Neutrophil (primary cell): ENCODE measurements around the gene BANP.
"Not testable (repeated sequence)": the region's sequence is repeated elsewhere in the genome, so short reads cannot be mapped to it uniquely, and the experiment has no call there.

ENCODE experiments used
- H3K27ac ChIP-seq: fragments of 200-600 bp; sonication (generic); 2 replicates; pipeline ENCODE4 v1.5.1; 2016; ENCODE audit warnings: mild to moderate bottlenecking, moderate library complexity
- H3K27me3 ChIP-seq: fragments of 200-600 bp; sonication (generic); 2 replicates; pipeline ENCODE4 v1.6.0; 2016; ENCODE audit warnings: mild to moderate bottlenecking
- H3K36me3 ChIP-seq: fragments of 200-600 bp; sonication (generic); 2 replicates; pipeline ENCODE4 v1.5.1; 2017
- H3K4me1 ChIP-seq, 2 experiments: fragments of 200-600 bp in 1 of 2; sonication (generic) in 1 of 2; 1 replicate in 1 of 2; 2 replicates in 1 of 2; pipeline versions ENCODE4 v1.5.1 to v1.6.1; 2013 to 2016; ENCODE audit warnings: low read depth in 1 of 2, low read length in 1 of 2, mild to moderate bottlenecking in 1 of 2, moderate library complexity in 1 of 2; ENCODE audit not compliant: control insufficient read depth in 1 of 2, insufficient read depth in 1 of 2
- H3K4me3 ChIP-seq, 2 experiments: fragments of 200-600 bp in 1 of 2; sonication (generic) in 1 of 2; 1 replicate in 1 of 2; 2 replicates in 1 of 2; pipeline ENCODE4 v1.5.1; 2013 to 2016; ENCODE audit warnings: low read depth in 1 of 2, low read length in 1 of 2, mild to moderate bottlenecking in 1 of 2, moderate library complexity in 1 of 2
- H3K9me3 ChIP-seq: fragments of 200-600 bp; sonication (generic); 2 replicates; pipeline ENCODE4 v1.5.1; 2016
- CTCF ChIP-seq: fragments of 200-600 bp; sonication (generic); IDR thresholded peaks from 2 replicates; pipeline ENCODE4 v1.5.1; 2016; ENCODE audit warnings: antibody characterized with exemption

BANP gene

GRCh38 chr16:88098731-88099562 lies 147.7 kb downstream of the BANP start:
- not testable (repeated sequence) for H3K4me1 ChIP-seq, H3K4me3 ChIP-seq, H3K36me3 ChIP-seq, H3K9me3 ChIP-seq, H3K27ac ChIP-seq
- peaks cover 29% of the 10 kb centered on the region for H3K27me3 ChIP-seq

- H3K4me3 ChIP-seq, result no peak overlapping the region
- H3K4me1 ChIP-seq, result no peaks in the 10 kb centered on the region
- TF ChIP-seq CTCF, result no peak
- H3K27ac ChIP-seq, result no peak overlapping the region
- no peaks in the 10 kb centered on the region for H3K9me3 ChIP-seq
- H3K27me3 ChIP-seq, result peaks cover 29% of the 10 kb centered on the region
- H3K36me3 ChIP-seq, result no peaks in the 10 kb centered on the region
Observed at GRCh38 chr16:88099563-88099890, 148.3 kb downstream of the BANP start.

- not testable (repeated sequence) for H3K9me3 ChIP-seq, H3K4me3 ChIP-seq, H3K27ac ChIP-seq, H3K4me1 ChIP-seq, H3K36me3 ChIP-seq
- H3K27me3 ChIP-seq, result peaks cover 29% of the 10 kb centered on the region
Observed at GRCh38 chr16:88099956-88100355, 148.7 kb downstream of the BANP start.

GRCh38 chr16:88100801-88101622 lies 149.8 kb downstream of the BANP start:
- peaks cover 29% of the 10 kb centered on the region for H3K27me3 ChIP-seq
- H3K36me3 ChIP-seq, H3K9me3 ChIP-seq, H3K27ac ChIP-seq, H3K4me3 ChIP-seq, H3K4me1 ChIP-seq: not testable (repeated sequence)

GRCh38 chr16:88101623-88102105 lies 150.4 kb downstream of the BANP start:
- H3K27me3 ChIP-seq, result peaks cover 29% of the 10 kb centered on the region

GRCh38 chr16:88102597-88102996 lies 151.4 kb downstream of the BANP start:
- no peak for TF ChIP-seq CTCF
- peaks cover 29% of the 10 kb centered on the region for H3K27me3 ChIP-seq
- H3K9me3 ChIP-seq, result no peaks in the 10 kb centered on the region
- H3K4me3 ChIP-seq, result no peak overlapping the region
- no peak overlapping the region for H3K27ac ChIP-seq
- H3K36me3 ChIP-seq, result no peaks in the 10 kb centered on the region
- no peaks in the 10 kb centered on the region for H3K4me1 ChIP-seq

More at GRCh38 chr16:88101623-88102105, 150.4 kb downstream of the BANP start:
- not testable (repeated sequence) for H3K36me3 ChIP-seq, H3K27ac ChIP-seq, H3K4me1 ChIP-seq, H3K9me3 ChIP-seq, H3K4me3 ChIP-seq

GRCh38 chr16:88103011-88103410 lies 151.8 kb downstream of the BANP start:
- TF ChIP-seq CTCF, result no peak
- H3K4me3 ChIP-seq, result no peak overlapping the region
- H3K4me1 ChIP-seq, result no peaks in the 10 kb centered on the region
- no peak overlapping the region for H3K27ac ChIP-seq
- H3K9me3 ChIP-seq, result no peaks in the 10 kb centered on the region
- no peaks in the 10 kb centered on the region for H3K36me3 ChIP-seq
- H3K27me3 ChIP-seq, result peaks cover 29% of the 10 kb centered on the region
